Adrenal gland (tissue), 12 donors: ENCODE measurements around the gene ZMYND10. TPM values are rescaled to one million over a fixed set of nuclear protein-coding genes. Genes with fewer than 3 reads are reported as not detected.

ENCODE experiments used
- DNase-seq, 7 donors: peaks; one replicate each; pipeline ENCODE4 v3.0.0-alpha.2; 2019 to 2020
- H3K27ac ChIP-seq, 5 donors: fragments of 200-600 bp; sonication (generic) in 4 of 5; 1 replicate in 3 of 5; 2 replicates in 2 of 5; pipeline versions ENCODE4 v1.5.1 to v1.8.0; 2016 to 2020; ENCODE audit warnings: mild to moderate bottlenecking in 1 of 5
- H3K27me3 ChIP-seq: fragments of 200-600 bp; 2 replicates; pipeline ENCODE4 v1.8.0; 2021
- H3K36me3 ChIP-seq, 2 donors: fragments of 200-600 bp; replicated peaks in 1 of 2; 1 replicate in 1 of 2; 2 replicates in 1 of 2; pipeline versions ENCODE4 v1.5.1 to v1.8.0; 2018 to 2022
- H3K4me1 ChIP-seq, 2 donors: fragments of 200-600 bp; replicated peaks in 1 of 2; 1 replicate in 1 of 2; 2 replicates in 1 of 2; pipeline versions ENCODE4 v1.5.1 to v1.8.0; 2018 to 2021
- H3K4me3 ChIP-seq, 4 donors: fragments of 200-600 bp; sonication (generic) in 3 of 4; one replicate each; pipeline ENCODE4 v1.5.1; 2016 to 2018
- H3K9me3 ChIP-seq, 3 donors: fragments of 200-600 bp; sonication (generic) in 1 of 3; replicated peaks in 1 of 3; 1 replicate in 2 of 3; 2 replicates in 1 of 3; pipeline versions ENCODE4 v1.5.1 to v1.8.0; 2016 to 2021
- POLR2A ChIP-seq, 2 donors: fragments of 450-650 bp; IDR thresholded peaks; one replicate each; pipeline ENCODE4 v1.6.1; 2017; ENCODE audit warnings: antibody characterized with exemption in 2 of 2, mild to moderate bottlenecking in 2 of 2, moderate library complexity in 1 of 2
- WGBS, 4 donors: extraction: QIAGEN DNeasy Blood & Tissue Kit in 2 of 4; methylation state at CpG; one replicate each; pipeline versions ENCODE4 v1.1.5 to v1.1.7; 2013 to 2017; 5-methylcytosine and 5-hydroxymethylcytosine counted together
- intact Hi-C, 2 donors: fragments of 100-400 bp; cut with DNase I; formaldehyde crosslinking; loops; one replicate each; pipeline versions ENCODE4 v1.14.1 to v1.15.0; 2022 to 2023
- polyA plus RNA-seq, 3 donors: library from polyadenylated mRNA; stranded (reverse); fragments of 200-250 nt in 2 of 3; fragments of 350-450 nt in 1 of 3; fragmentation: Illumina TruSeq in 1 of 3; extraction: RNeasy Lipid Tissue Mini Kit (QIAGEN cat#74804) in 1 of 3; gene quantifications; one replicate each; pipeline ENCODE4 v1.2.3, GENCODE V29; 2013 to 2014
- total RNA-seq, 9 donors: library from RNA; depleted of rRNA in 4 of 9; stranded (reverse); fragments of >200 nt in 4 of 9; fragments of 120-200 nt in 1 of 9; fragmentation: NEBNext Ultra II Directional in 1 of 9; extraction: Animal tissue kit (Norgen Biotek cat#: 25700) in 1 of 9; gene quantifications; one replicate each; pipeline versions ENCODE4 v1.1.0 to v1.2.4, GENCODE V29; 2013 to 2023
- TF ChIP-seq, protein P1 (sequence below), 6 experiments: fragments of 450-650 bp in 4 of 6; fragments of 200-600 bp in 2 of 6; sonication (generic) in 1 of 6; IDR thresholded peaks; 1 replicate in 5 of 6; 2 replicates in 1 of 6; pipeline versions ENCODE4 v1.5.1 to v1.8.0; 2016 to 2021; ENCODE audit warnings: antibody characterized with exemption in 6 of 6, mild to moderate bottlenecking in 2 of 6, moderate library complexity in 1 of 6
- donor health status: healthy with polysubstance abuse.
- donor health status: Bipolar disorder and iron deficiency.
- donor health status: DM: yes; HTN: yes; CAD: no.
- donor health status: DM: no; HTN: no; CAD: no.
- donor health status: DM: no; HTN: no; CAD: no.
- donor health status: DM: yes; HTN: yes; CAD: no.

ZMYND10 gene
- total and polyA plus RNA-seq, 12 donors, result 0.11 to 1.9 (median 0.51) TPM; not detected in 4

DNA sequence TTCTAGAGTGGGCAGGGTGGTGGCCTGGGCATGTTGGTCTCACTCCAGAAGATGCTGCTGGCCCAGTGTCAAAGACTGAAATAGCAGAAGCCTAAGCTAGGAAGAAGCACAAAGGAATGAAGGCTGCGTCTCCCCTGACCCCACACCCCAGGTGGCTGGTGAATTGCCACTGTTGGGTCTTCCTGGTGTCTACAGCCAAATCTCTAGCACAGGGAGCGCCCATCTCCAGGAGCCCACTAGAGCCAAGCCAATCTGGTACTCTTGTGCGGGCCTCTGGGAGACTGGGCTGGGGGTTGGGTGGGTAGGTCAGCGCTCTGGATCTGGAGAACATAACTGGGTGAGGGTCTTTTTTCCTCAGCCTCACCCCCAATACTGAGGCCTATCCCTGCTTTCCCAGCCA lies 18.4 kb downstream of the ZMYND10 start:
- Histone ChIP-seq H3K27me3 (no peaks in the 10 kb centered on the region), H3K4me1 (peaks cover 16 to 43% of the 10 kb centered on the region in 2 donors), H3K36me3 (peaks cover 0 to 42% of the 10 kb centered on the region in 2 donors), H3K4me3 (peak overlapping the region in 2 of 4 donors; percentile 63 to 83), H3K27ac (peak overlapping the region in 1 of 5 donors; percentile 11), H3K9me3 (no peaks in the 10 kb centered on the region)
- peak in 1 of 7 donors; percentile 56 for DNase-seq
- no peak for TF ChIP-seq POLR2A (IDR thresholded peaks at IDR 0.05)
- TF ChIP-seq, protein P1, sequence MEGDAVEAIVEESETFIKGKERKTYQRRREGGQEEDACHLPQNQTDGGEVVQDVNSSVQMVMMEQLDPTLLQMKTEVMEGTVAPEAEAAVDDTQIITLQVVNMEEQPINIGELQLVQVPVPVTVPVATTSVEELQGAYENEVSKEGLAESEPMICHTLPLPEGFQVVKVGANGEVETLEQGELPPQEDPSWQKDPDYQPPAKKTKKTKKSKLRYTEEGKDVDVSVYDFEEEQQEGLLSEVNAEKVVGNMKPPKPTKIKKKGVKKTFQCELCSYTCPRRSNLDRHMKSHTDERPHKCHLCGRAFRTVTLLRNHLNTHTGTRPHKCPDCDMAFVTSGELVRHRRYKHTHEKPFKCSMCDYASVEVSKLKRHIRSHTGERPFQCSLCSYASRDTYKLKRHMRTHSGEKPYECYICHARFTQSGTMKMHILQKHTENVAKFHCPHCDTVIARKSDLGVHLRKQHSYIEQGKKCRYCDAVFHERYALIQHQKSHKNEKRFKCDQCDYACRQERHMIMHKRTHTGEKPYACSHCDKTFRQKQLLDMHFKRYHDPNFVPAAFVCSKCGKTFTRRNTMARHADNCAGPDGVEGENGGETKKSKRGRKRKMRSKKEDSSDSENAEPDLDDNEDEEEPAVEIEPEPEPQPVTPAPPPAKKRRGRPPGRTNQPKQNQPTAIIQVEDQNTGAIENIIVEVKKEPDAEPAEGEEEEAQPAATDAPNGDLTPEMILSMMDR (IDR thresholded peaks at IDR 0.05), result no peak
- intact Hi-C loops, result no loop called here
- WGBS, 4 donors, result 59 to 75% (median 70%) methylated on average over 4 of the region's 4 CpGs

DNA sequence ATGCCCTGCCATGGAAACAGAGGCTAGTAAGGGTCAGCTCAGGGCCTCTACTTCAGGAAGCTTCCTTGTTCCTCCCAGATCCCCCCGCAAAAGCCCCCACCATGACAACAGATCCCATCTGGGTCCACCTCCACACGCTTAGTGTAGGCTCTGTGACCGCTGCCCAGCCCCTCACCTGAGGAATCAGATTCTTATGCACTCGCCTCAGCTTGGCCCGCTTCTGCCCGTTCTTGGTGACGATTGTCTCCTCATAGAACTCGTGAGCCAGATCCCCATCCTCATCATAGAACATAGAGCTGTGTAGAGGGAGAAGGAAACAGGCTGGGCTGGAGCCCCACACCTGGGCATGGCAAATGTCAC lies 19.4 kb downstream of the ZMYND10 start:
- Histone ChIP-seq H3K4me3 (no peak overlapping the region), H3K4me1 (peaks cover 20 to 48% of the 10 kb centered on the region in 2 donors), H3K27ac (no peak overlapping the region), H3K36me3 (peaks cover 0 to 33% of the 10 kb centered on the region in 2 donors), H3K9me3 (no peaks in the 10 kb centered on the region), H3K27me3 (no peaks in the 10 kb centered on the region)
- intact Hi-C loops, result no loop called here
- WGBS, 4 donors, result 84 to 90% (median 85%) methylated on average over 8 of the region's 8 CpGs
- TF ChIP-seq, protein P1 (IDR thresholded peaks at IDR 0.05), result no peak
- no peak for TF ChIP-seq POLR2A (IDR thresholded peaks at IDR 0.05)
- DNase-seq, result no peak

DNA sequence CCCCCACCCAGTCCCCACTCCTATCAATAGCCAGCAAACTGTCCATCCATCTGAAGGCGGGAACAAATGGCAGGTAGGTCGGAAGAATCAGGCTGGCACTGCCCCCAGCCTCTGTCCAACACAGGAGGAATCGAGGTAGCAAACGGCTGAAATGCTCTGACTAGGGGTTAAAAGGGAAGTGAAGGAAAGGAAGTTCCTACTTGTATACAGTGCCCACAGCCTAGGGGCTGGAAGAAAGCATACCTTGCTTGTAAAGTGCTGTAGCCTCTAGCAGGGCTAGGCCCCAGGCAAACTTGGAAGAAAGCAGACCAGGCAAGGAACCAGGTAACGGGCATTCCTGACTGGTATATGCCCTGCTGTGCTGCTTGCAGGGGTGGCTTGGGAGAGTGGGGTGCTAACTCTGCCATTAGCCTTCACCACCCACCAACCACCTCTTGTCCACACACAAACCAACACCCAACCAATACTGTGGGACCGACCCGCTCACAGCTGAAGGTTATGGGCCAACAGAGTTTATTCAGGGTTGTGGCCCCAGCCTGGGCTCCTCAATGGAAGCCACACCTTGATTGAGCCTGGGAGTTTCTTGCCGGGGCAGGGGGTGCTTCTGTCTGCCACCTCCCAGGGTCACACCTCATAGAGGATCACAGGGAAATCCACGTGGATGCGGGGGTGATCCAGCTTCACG lies 19.9 kb downstream of the ZMYND10 start:
- WGBS, 4 donors, result 73 to 82% (median 78%) methylated on average over 11 of the region's 11 CpGs
- Histone ChIP-seq H3K27ac (peak overlapping the region in 1 of 5 donors; percentile 98), H3K9me3 (no peaks in the 10 kb centered on the region), H3K27me3 (no peaks in the 10 kb centered on the region), H3K4me3 (no peak overlapping the region), H3K4me1 (peaks cover 21 to 48% of the 10 kb centered on the region in 2 donors), H3K36me3 (peaks cover 0 to 27% of the 10 kb centered on the region in 2 donors)
- intact Hi-C loops, result no loop called here
- no peak for TF ChIP-seq POLR2A (IDR thresholded peaks at IDR 0.05)
- TF ChIP-seq, protein P1 (IDR thresholded peaks at IDR 0.05), result no peak
- DNase-seq, result no peak

DNA sequence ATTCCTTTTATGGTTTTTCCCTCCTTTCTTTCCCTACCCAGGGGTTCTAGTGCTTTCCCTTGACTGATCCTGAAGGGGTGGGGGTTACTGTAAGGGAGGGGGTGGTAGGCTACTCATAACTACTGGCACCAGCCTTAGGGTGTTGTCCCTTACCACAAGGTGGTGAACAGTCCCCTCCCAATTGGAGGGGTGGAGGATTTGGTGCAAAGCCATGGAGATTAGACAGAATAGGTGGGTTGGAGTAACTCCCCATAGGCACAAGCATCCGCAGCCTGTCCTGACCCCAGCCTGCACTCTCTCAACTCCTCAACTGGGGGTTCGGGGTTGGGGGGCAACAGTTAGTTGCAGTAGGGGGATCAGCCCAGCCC lies 20.4 kb downstream of the ZMYND10 start:
- Histone ChIP-seq H3K4me1 (peaks cover 26 to 54% of the 10 kb centered on the region in 2 donors), H3K4me3 (no peak overlapping the region), H3K27ac (peak overlapping the region in 1 of 5 donors; percentile 98), H3K36me3 (peaks cover 0 to 22% of the 10 kb centered on the region in 2 donors), H3K9me3 (no peaks in the 10 kb centered on the region), H3K27me3 (no peaks in the 10 kb centered on the region)
- intact Hi-C loops, result no loop called here
- 63 to 83% (median 70%) methylated on average over 2 of the region's 2 CpGs for WGBS, 4 donors
- no peak for TF ChIP-seq POLR2A (IDR thresholded peaks at IDR 0.05)
- TF ChIP-seq, protein P1 (IDR thresholded peaks at IDR 0.05), result no peak
- no peak for DNase-seq
